ENCODE data around the gene KCNN1.

KCNN1 gene

DNA sequence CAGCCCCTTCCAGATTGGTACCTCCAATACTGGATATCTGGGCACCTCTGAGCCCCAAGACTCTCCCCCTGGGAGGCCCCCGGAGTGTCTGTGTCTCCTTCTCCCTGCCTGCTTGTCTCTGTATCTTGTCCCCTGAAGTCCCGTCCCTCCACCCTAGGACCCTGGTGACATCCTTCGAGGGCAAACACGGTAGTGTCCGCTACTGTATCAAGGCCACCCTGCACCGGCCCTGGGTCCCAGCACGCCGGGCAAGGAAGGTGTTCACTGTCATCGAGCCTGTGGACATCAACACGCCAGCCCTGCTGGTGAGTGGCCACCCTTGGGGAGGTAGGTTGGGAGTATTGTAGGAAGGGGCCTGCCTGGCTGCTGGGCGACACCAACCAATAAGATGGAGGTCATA, 41.9 kb downstream of the KCNN1 start:
- TF ChIP-seq, protein P1, sequence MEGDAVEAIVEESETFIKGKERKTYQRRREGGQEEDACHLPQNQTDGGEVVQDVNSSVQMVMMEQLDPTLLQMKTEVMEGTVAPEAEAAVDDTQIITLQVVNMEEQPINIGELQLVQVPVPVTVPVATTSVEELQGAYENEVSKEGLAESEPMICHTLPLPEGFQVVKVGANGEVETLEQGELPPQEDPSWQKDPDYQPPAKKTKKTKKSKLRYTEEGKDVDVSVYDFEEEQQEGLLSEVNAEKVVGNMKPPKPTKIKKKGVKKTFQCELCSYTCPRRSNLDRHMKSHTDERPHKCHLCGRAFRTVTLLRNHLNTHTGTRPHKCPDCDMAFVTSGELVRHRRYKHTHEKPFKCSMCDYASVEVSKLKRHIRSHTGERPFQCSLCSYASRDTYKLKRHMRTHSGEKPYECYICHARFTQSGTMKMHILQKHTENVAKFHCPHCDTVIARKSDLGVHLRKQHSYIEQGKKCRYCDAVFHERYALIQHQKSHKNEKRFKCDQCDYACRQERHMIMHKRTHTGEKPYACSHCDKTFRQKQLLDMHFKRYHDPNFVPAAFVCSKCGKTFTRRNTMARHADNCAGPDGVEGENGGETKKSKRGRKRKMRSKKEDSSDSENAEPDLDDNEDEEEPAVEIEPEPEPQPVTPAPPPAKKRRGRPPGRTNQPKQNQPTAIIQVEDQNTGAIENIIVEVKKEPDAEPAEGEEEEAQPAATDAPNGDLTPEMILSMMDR (IDR thresholded peaks at IDR 0.05; ENCODE audit: extremely low read depth, missing control alignments): no peak
- DNase-seq (ENCODE audit: low spot score): no peak

GRCh38 chr19:18009412-18010066, 42.6 kb downstream of the KCNN1 start:
- DNase-seq (ENCODE audit: low spot score): no peak
- TF ChIP-seq, protein P1 (IDR thresholded peaks at IDR 0.05; ENCODE audit: extremely low read depth, missing control alignments): no peak

DNA sequence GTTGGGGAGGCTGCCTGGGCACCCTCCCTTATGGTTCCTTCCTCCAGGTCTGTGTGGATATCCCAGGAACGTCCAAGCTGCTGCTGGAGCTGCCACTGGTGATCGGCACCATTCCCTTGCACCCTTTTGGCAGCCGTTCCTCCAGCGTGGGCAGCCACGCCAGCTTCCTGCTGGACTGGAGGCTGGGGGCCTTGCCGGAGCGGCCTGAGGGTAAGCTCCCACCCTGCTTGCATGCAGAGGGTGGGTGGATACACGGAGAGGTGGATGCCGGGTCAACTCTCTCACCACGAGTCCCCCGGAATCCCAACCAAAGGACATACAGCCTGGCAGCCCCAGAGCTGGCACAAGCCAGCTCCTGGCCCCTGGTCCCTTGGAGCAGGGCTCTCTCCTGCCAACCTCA, 43.2 kb downstream of the KCNN1 start:
- DNase-seq (ENCODE audit: low spot score): no peak
- TF ChIP-seq, protein P1 (IDR thresholded peaks at IDR 0.05; ENCODE audit: extremely low read depth, missing control alignments): no peak

- DNase-seq (ENCODE audit: low spot score): peak; percentile 5
- TF ChIP-seq, protein P1 (IDR thresholded peaks at IDR 0.05; ENCODE audit: extremely low read depth, missing control alignments): no peak
These were observed 46.6 kb downstream of the KCNN1 start for GRCh38 chr19:18013210-18014111.

DNA sequence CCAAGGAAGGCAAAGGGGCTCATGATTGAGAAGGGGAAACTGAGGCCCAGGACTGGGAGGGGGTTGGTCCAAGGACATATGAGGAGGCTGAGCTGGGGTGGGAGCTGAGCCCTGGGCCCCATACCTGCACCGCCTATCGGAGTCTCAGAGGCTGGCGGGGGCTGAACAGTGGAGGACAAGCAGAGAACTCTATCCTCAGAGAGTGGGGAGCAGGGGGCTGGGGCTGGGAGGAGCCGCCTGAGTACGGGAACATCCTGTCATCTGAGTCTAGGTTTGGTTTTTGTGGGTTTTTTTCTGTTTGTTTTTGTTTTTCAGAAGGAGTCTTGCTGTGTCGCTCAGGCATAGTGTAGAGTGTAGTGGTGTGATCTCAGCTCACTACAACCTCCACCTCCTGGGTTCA, 47.3 kb downstream of the KCNN1 start:
- no peak for DNase-seq (ENCODE audit: low spot score)
- TF ChIP-seq, protein P1 (IDR thresholded peaks at IDR 0.05; ENCODE audit: extremely low read depth, missing control alignments): no peak

DNA sequence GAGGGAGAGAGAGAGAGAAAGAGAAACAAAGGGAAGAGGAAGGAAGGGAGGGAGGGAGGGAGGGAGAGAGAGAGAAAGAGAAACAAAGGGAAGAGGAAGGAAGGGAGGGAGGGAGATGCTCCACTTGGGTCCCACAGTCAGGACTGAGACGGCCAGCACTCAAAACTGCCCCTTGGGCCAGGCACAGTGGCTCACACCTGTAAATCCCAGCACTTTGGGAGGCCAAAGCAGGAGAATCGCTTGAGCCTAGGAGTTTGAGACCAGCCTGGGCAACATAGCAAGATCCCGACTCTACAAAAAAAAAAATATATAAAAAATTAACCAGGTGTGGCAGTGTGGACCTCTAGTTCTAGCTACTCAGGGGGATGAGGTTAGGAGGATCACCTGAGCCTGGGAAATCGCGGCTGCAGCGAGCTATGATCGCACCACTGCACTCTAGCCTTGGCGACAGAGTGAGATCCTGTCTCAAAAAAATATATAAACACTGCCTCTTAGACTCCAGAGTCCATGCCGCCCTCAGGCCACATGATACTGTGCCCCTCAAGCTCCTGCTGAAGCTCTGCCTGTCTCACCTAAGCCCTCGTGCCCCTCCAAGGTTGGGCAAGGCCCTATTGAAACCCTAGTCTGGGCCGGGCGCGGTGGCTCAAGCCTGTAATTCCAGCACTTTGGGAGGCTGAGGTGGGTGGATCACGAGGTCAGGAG, 49.5 kb downstream of the KCNN1 start:
- DNase-seq (ENCODE audit: low spot score): no peak
- TF ChIP-seq, protein P1 (IDR thresholded peaks at IDR 0.05; ENCODE audit: extremely low read depth, missing control alignments): no peak

Data from GM20000 (cell line).